Sigmoid colon (tissue), 4 donors: Measurements from ENCODE around the gene RBAK.

Experiments
- EP300 ChIP-seq, 4 donors: sonication (generic); formaldehyde crosslinking; IDR thresholded peaks; one replicate each; pipeline ENCODE4 v1.6.1; 2017; ENCODE audit warnings: antibody characterized with exemption in 4 of 4
- POLR2A ChIP-seq, 2 donors: fragments of 450-650 bp; IDR thresholded peaks; one replicate each; pipeline ENCODE4 v1.6.1; 2016; ENCODE audit warnings: antibody characterized with exemption in 2 of 2, mild to moderate bottlenecking in 2 of 2, moderate library complexity in 2 of 2
- TF ChIP-seq, protein P1 (sequence below), 4 experiments: fragments of 450-650 bp in 3 of 4; fragments of 200-600 bp in 1 of 4; IDR thresholded peaks; one replicate each; pipeline ENCODE4 v1.5.1; 2016 to 2019; ENCODE audit warnings: antibody characterized with exemption in 4 of 4, mild to moderate bottlenecking in 3 of 4, moderate library complexity in 2 of 4

DNA sequence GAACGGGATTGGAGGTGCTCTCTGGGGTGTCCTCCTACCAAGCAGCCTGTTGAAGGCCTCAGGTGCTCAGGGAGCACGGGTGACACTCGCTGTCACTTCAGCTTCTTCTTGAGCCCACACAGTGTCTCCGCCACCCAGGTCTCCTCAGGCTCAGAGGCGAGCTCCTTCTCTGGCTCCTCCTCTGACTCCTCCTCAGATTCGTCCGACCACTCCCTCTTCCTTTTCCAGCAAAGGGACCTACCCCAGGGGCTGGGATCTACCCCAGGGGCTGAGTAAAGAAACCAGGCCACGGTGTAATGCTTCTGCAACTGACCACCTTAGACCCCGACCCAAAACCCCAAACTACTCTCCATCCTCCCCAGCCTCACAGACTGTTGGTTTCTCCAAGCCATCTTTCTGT, 9.2 kb upstream of the RBAK start:
- TF ChIP-seq POLR2A (IDR thresholded peaks at IDR 0.05) (no peak), EP300 (IDR thresholded peaks at IDR 0.05) (no peak)
- TF ChIP-seq, protein P1, sequence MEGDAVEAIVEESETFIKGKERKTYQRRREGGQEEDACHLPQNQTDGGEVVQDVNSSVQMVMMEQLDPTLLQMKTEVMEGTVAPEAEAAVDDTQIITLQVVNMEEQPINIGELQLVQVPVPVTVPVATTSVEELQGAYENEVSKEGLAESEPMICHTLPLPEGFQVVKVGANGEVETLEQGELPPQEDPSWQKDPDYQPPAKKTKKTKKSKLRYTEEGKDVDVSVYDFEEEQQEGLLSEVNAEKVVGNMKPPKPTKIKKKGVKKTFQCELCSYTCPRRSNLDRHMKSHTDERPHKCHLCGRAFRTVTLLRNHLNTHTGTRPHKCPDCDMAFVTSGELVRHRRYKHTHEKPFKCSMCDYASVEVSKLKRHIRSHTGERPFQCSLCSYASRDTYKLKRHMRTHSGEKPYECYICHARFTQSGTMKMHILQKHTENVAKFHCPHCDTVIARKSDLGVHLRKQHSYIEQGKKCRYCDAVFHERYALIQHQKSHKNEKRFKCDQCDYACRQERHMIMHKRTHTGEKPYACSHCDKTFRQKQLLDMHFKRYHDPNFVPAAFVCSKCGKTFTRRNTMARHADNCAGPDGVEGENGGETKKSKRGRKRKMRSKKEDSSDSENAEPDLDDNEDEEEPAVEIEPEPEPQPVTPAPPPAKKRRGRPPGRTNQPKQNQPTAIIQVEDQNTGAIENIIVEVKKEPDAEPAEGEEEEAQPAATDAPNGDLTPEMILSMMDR (IDR thresholded peaks at IDR 0.05): no peak
